GM12864 (cell line): ENCODE measurements around the gene MTERF1.
"Not testable (repeated sequence)": the region's sequence is repeated elsewhere in the genome, so short reads cannot be mapped to it uniquely, and the experiment has no call there.

Experiments used
- DNase-seq: peaks from one replicate; pipeline ENCODE4 v3.0.0-alpha.2; 2011; ENCODE audit warnings: low read depth
- H3K4me3 ChIP-seq: 2 replicates; pipeline ENCODE4 v1.5.1; 2011; ENCODE audit warnings: mild to moderate bottlenecking, low read depth, low read length, control low read depth
- CTCF ChIP-seq: IDR thresholded peaks from 2 replicates; pipeline ENCODE4 v1.5.1; 2011; ENCODE audit warnings: low read depth, mild to moderate bottlenecking, moderate library complexity, low read length, control low read depth, inconsistent platforms; ENCODE audit errors: missing control alignments

MTERF1 gene

DNA sequence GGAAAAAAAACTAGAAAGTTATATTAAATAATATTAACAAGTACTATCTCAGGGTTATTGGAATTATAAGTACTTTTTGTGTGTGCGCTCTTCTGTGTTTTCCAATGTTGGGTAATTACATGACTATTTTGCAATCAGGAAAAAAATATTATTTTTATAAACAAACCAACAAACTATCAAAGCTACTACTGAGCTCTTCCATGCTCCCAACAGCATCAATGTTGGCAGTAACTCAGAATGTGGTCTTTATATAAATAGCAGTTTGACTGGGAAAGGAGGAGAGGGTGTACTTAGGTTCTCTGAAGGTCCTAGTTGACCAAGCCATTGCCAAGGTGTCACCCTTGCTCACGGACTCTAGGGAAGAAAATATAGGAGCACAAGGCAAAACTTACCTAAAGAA is 15.0 kb downstream of the MTERF1 start:
- H3K4me3 ChIP-seq, result no peak overlapping the region
- TF ChIP-seq CTCF, result no peak
- DNase-seq, result no peak

DNA sequence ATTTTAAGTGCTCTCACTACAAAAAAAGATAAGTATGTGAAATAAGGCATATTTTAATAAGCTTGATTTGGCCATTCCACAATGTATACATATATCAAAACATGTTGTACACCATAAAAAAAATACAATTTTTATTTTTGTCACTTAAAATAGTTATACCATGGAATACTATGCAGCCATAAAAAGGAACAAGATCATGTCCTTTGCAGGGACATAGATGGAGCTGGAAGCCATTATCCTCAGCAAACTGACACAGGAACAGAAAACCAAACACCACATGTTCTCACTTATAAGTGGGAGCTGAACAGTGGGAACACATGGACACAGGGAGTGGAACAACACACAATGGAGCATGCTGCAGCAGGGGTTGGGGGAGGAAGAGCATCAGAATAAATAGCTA is 15.9 kb downstream of the MTERF1 start:
- not testable (repeated sequence) for H3K4me3 ChIP-seq, DNase-seq

GRCh38 chr7:91864070-91864469 is 16.4 kb downstream of the MTERF1 start:
- no peak overlapping the region for H3K4me3 ChIP-seq
- TF ChIP-seq CTCF, result no peak
- no peak for DNase-seq

- peak; percentile 5 for DNase-seq
- no peak overlapping the region for H3K4me3 ChIP-seq
- peak; percentile 51 for TF ChIP-seq CTCF
These were observed 28.2 kb downstream of the MTERF1 start for GRCh38 chr7:91852263-91852741.

- TF ChIP-seq CTCF, result no peak
- DNase-seq, result no peak
- no peak overlapping the region for H3K4me3 ChIP-seq
These were observed 30.0 kb downstream of the MTERF1 start for GRCh38 chr7:91850455-91850854.

DNA sequence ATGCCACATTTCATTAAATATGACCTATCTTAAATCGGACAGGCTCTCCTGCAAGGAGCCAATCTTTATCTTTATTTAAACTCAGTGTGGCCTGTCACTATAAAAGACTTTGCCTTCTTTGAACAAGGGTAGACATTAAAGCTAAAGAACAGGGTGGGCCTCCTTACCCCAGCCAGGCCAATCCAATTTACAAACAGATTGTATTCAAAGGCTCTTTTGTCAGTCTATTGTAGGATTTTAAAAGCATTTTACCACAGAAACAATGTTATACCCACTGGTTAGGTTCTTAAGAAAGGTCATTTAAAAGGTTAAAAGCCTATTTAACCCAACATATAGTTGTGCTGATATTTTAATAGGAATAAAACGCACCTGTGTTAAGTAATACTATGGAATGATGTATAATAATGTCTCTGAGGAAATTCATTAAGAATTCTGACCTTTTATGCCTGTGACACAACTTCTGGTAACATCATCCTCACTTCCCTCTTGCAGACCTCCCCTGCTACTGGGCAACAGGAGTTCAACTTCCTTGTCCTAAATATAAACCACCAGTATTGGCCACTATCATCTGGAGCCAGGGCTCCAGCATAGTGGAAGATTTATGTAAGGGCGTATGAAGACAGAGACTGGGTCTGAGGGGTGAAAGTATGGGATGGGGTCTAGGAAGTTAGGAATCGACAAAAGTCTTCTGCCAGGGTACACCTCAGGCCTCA is 32.5 kb downstream of the MTERF1 start:
- DNase-seq, result no peak
- H3K4me3 ChIP-seq, result no peak overlapping the region
- TF ChIP-seq CTCF, result no peak

- no peak for DNase-seq
These were observed 33.3 kb downstream of the MTERF1 start for GRCh38 chr7:91847231-91847630.

More at GRCh38 chr7:91847231-91847630, 33.3 kb downstream of the MTERF1 start:
- no peak overlapping the region for H3K4me3 ChIP-seq
- TF ChIP-seq CTCF, result no peak
